HepG2 (cell line): ENCODE measurements around the gene DPYD. TPM values are rescaled to one million over a fixed set of nuclear protein-coding genes. Genes with fewer than 3 reads are reported as not detected.

ENCODE experiments used
- ATAC-seq: fragments of 200-7000 bp; cut with Tn5 transposase; 3 replicates; pipeline ENCODE4 v1.9.1; 2020; ENCODE audit warnings: mild to moderate bottlenecking, moderate library complexity
- BruUV-seq: library from RNA; stranded (reverse); fragments of 400-500 nt; replicated peaks from 2 replicates; lab custom pipeline; 2021; lab: Mats Ljungman, UMichigan
- CTCF ChIA-PET: fragments of 300-600 bp; formaldehyde crosslinking; extraction: SDS; loops from one replicate; lab custom pipeline; 2021; ENCODE audit warnings: low total read pairs, inconsistent platforms, low intra/inter-chr PET ratio; lab: Yijun Ruan, JAX
- POLR2A ChIA-PET: fragments of 350-600 bp; sonication (Branson Sonifier 250); formaldehyde crosslinking; loops from one replicate; lab custom pipeline; 2020; ENCODE audit warnings: antibody characterized with exemption, inconsistent platforms; lab: Yijun Ruan, JAX
- DNase-seq: peaks from one replicate; pipeline ENCODE4 v3.0.0-alpha.2; 2015; ENCODE audit warnings: low spot score
- FAIRE-seq: peaks from 3 replicates; lab custom pipeline; 2011; peaks lifted over from hg19 to GRCh38; lab: Jason Lieb, UNC
- H2AFZ ChIP-seq: one replicate; pipeline ENCODE4 v1.6.1; 2011; ENCODE audit warnings: low read length, inconsistent platforms
- H3K27ac ChIP-seq: fragments of 300-600 bp; 3 replicates; pipeline ENCODE4 v1.8.0; 2011; ENCODE audit warnings: mixed run types, mild to moderate bottlenecking, mixed read lengths, low read length, inconsistent platforms; ENCODE audit not compliant: insufficient read depth; ENCODE audit errors: extremely low read length
- H3K27me3 ChIP-seq, 2 experiments: fragments of 200-600 bp in 1 of 2; 2 replicates in 1 of 2; 3 replicates in 1 of 2; pipeline versions ENCODE4 v1.6.0 to v1.8.0; 2011; ENCODE audit warnings: low read length in 2 of 2, mild to moderate bottlenecking in 2 of 2, moderate library complexity in 2 of 2, inconsistent platforms in 1 of 2; ENCODE audit not compliant: insufficient read depth in 2 of 2, control insufficient read depth in 1 of 2
- H3K36me3 ChIP-seq, 2 experiments: fragments of 200-600 bp in 1 of 2; replicated peaks in 1 of 2; 2 replicates in 1 of 2; 3 replicates in 1 of 2; pipeline versions ENCODE4 v1.5.1 to v1.8.0; 2011; ENCODE audit warnings: low read length in 2 of 2, inconsistent platforms in 1 of 2; ENCODE audit not compliant: insufficient read depth in 2 of 2, control insufficient read depth in 1 of 2
- H3K4me1 ChIP-seq: 2 replicates; pipeline ENCODE4 v1.5.1; 2012; ENCODE audit warnings: low read length, inconsistent platforms; ENCODE audit not compliant: insufficient read depth
- H3K4me2 ChIP-seq: 2 replicates; pipeline ENCODE4 v1.6.0; 2011; ENCODE audit warnings: low read depth, low read length, inconsistent platforms
- H3K4me3 ChIP-seq, 3 experiments: fragments of 200-600 bp in 1 of 3; sonication (generic), shearing (Covaris generic) in 1 of 3; replicated peaks in 1 of 3; 2 replicates each; pipeline ENCODE4 v1.5.1; 2011 to 2016; ENCODE audit warnings: low read length in 3 of 3, inconsistent platforms in 2 of 3, low read depth in 2 of 3, mild to moderate bottlenecking in 2 of 3, control low read depth in 1 of 3, mixed read lengths in 1 of 3; ENCODE audit not compliant: insufficient read depth in 1 of 3
- H3K79me2 ChIP-seq: one replicate; pipeline ENCODE4 v1.6.1; 2011; ENCODE audit warnings: low read length, inconsistent platforms; ENCODE audit not compliant: insufficient read depth
- H3K9ac ChIP-seq: 2 replicates; pipeline ENCODE4 v1.6.0; 2011; ENCODE audit warnings: mild to moderate bottlenecking, low read depth, low read length, inconsistent platforms; ENCODE audit not compliant: insufficient read depth
- H3K9me3 ChIP-seq: 2 replicates; pipeline ENCODE4 v1.5.1; 2012; ENCODE audit warnings: mild to moderate bottlenecking, low read length
- H4K20me1 ChIP-seq: 2 replicates; pipeline ENCODE4 v1.6.0; 2011; ENCODE audit warnings: inconsistent platforms, mild to moderate bottlenecking, low read length, moderate library complexity; ENCODE audit not compliant: insufficient read depth
- ADNP ChIP-seq: sonication (generic); formaldehyde crosslinking; IDR thresholded peaks from 2 replicates; pipeline ENCODE4 v1.4.0; 2020; ENCODE audit warnings: missing genetic modification reagents
- ARID4A ChIP-seq: sonication (generic); formaldehyde crosslinking; IDR thresholded peaks from 2 replicates; pipeline ENCODE4 v1.5.0; 2020; ENCODE audit warnings: mild to moderate bottlenecking, missing genetic modification reagents, borderline replicate concordance
- BCL3 ChIP-seq: sonication (generic); formaldehyde crosslinking; IDR thresholded peaks from 2 replicates; pipeline ENCODE4 v1.5.1; 2020; ENCODE audit warnings: mild to moderate bottlenecking, missing genetic modification reagents, moderate library complexity
- GATA4 ChIP-seq: sonication (generic); IDR thresholded peaks from 2 replicates; pipeline ENCODE4 v1.6.1; 2016; ENCODE audit warnings: antibody characterized with exemption, low read depth, borderline replicate concordance
- HOXA9 ChIP-seq: sonication (generic); formaldehyde crosslinking; IDR thresholded peaks from 2 replicates; pipeline ENCODE4 v1.8.1; 2022; ENCODE audit warnings: missing genetic modification reagents, mild to moderate bottlenecking, moderate library complexity, borderline replicate concordance
- NFAT5 ChIP-seq: sonication (generic); formaldehyde crosslinking; IDR thresholded peaks from 2 replicates; pipeline ENCODE4 v1.4.0; 2020; ENCODE audit warnings: missing genetic modification reagents
- ZNF598 ChIP-seq: sonication (generic); formaldehyde crosslinking; IDR thresholded peaks from 2 replicates; pipeline ENCODE4 v1.5.1; 2020; ENCODE audit warnings: mild to moderate bottlenecking, missing genetic modification reagents, borderline replicate concordance
- ZNF704 ChIP-seq: sonication (generic); formaldehyde crosslinking; IDR thresholded peaks from 2 replicates; pipeline ENCODE4 v1.8.1; 2023; ENCODE audit warnings: mild to moderate bottlenecking, inconsistent platforms, moderate library complexity, missing genetic modification reagents, borderline replicate concordance
- in situ Hi-C: cut with HindIII; loops from 2 replicates; pipeline ENCODE4 v1.10.0; 2017; ENCODE audit warnings: low pct_unique_long_range_greater_than_20kb; ENCODE audit not compliant: extremely low pct_ligation_motif_present
- intact Hi-C: fragments of 100-400 bp; cut with micrococcal nuclease; formaldehyde crosslinking; loops from one replicate; pipeline ENCODE4 v1.10.0; 2022; ENCODE audit not compliant: unreplicated experiment
- polyA plus RNA-seq, 8 experiments: library from polyadenylated mRNA; depleted of rRNA in 3 of 8; stranded (reverse) in 7 of 8; unstranded in 1 of 8; fragments of >200 nt; fragmentation: Illumina TruSeq in 4 of 8; extraction: Trizol in 4 of 8; gene quantifications; 2 replicates each; pipeline versions ENCODE4 v1.2.1 to v1.2.3, GENCODE V29; 2011 to 2016; ENCODE audit warnings: low read depth in 4 of 8, missing spikeins in 1 of 8, mixed read lengths in 1 of 8; ENCODE audit not compliant: insufficient read depth in 1 of 8
- total RNA-seq, 5 experiments: library from RNA; depleted of rRNA; stranded (reverse); fragments of >200 nt; fragmentation: Illumina TruSeq; extraction: Trizol; gene quantifications; 2 replicates each; pipeline ENCODE4 v1.2.3, GENCODE V29; 2016; ENCODE audit warnings: low read depth in 1 of 5

Gene DPYD
- total and polyA plus RNA-seq, 2 of the 13 experiments (the other 11 are each of a cell fraction or from before 2014, with no cell fraction given), result 1.3 to 3.4 TPM

GRCh38 chr1:97925151-97925550 lies 4.3 kb upstream of the DPYD start:
- DNase-seq (no peak), ATAC-seq (no peak)
- Histone ChIP-seq H3K4me2 (no peak overlapping the region), H3K36me3 (no peaks in the 10 kb centered on the region), H3K9ac (no peak overlapping the region), H3K4me1 (peaks cover 21% of the 10 kb centered on the region), H3K79me2 (no peaks in the 10 kb centered on the region), H3K27me3 (no peaks in the 10 kb centered on the region; a peak in 2 of 5 replicates)
- intact Hi-C loops, result no loop called here
- ChIA-PET POLR2A (no interaction called here), CTCF (no interaction called here)
- in situ Hi-C loops, result no loop called here
- TF ChIP-seq ARID4A (CRISPR knock-in tag) (no peak), NFAT5 (CRISPR knock-in tag) (no peak), BCL3 (CRISPR knock-in tag) (no peak), ADNP (CRISPR knock-in tag) (no peak), GATA4 (no peak), ZNF598 (CRISPR knock-in tag) (no peak), ZNF704 (CRISPR knock-in tag) (no peak), HOXA9 (no peak)
- TF ChIP-seq, all 625 proteins: peak for 0
- BruUV-seq, result no TSS peak
- H4K20me1 ChIP-seq, result no peaks in the 10 kb centered on the region
- no peaks in the 10 kb centered on the region for H3K9me3 ChIP-seq
- H3K4me3 ChIP-seq, result no peak overlapping the region
- no peak for FAIRE-seq
- no peak overlapping the region for H2AFZ ChIP-seq
- no peak overlapping the region for H3K27ac ChIP-seq
